Gastroesophageal sphincter (tissue), 3 donors: ENCODE results near the gene MGA.

Experiments used
- EP300 ChIP-seq: sonication (generic); formaldehyde crosslinking; IDR thresholded peaks from one replicate; pipeline ENCODE4 v1.6.1; 2017; ENCODE audit warnings: antibody characterized with exemption, mild to moderate bottlenecking
- POLR2A ChIP-seq, 2 donors: fragments of 450-650 bp; IDR thresholded peaks; one replicate each; pipeline ENCODE4 v1.6.1; 2017; ENCODE audit warnings: antibody characterized with exemption in 2 of 2, mild to moderate bottlenecking in 2 of 2, moderate library complexity in 1 of 2
- POLR2AphosphoS5 ChIP-seq: sonication (generic); formaldehyde crosslinking; IDR thresholded peaks from one replicate; pipeline ENCODE4 v1.6.1; 2017; ENCODE audit warnings: antibody characterized with exemption
- TF ChIP-seq, protein P1 (sequence below), 4 experiments: fragments of 200-600 bp in 2 of 4; fragments of 450-650 bp in 2 of 4; sonication (generic) in 1 of 4; IDR thresholded peaks; one replicate each; pipeline ENCODE4 v1.5.1; 2017 to 2019; ENCODE audit warnings: antibody characterized with exemption in 4 of 4, mild to moderate bottlenecking in 2 of 4, moderate library complexity in 2 of 4

- TF ChIP-seq, protein P1, sequence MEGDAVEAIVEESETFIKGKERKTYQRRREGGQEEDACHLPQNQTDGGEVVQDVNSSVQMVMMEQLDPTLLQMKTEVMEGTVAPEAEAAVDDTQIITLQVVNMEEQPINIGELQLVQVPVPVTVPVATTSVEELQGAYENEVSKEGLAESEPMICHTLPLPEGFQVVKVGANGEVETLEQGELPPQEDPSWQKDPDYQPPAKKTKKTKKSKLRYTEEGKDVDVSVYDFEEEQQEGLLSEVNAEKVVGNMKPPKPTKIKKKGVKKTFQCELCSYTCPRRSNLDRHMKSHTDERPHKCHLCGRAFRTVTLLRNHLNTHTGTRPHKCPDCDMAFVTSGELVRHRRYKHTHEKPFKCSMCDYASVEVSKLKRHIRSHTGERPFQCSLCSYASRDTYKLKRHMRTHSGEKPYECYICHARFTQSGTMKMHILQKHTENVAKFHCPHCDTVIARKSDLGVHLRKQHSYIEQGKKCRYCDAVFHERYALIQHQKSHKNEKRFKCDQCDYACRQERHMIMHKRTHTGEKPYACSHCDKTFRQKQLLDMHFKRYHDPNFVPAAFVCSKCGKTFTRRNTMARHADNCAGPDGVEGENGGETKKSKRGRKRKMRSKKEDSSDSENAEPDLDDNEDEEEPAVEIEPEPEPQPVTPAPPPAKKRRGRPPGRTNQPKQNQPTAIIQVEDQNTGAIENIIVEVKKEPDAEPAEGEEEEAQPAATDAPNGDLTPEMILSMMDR (IDR thresholded peaks at IDR 0.05), result no peak
- TF ChIP-seq POLR2A (IDR thresholded peaks at IDR 0.05) (no peak), EP300 (no peak), POLR2AphosphoS5 (no peak)
Observed at GRCh38 chr15:41773729-41774061, 113.5 kb downstream of the MGA start.
